HCT116 (cell line): ENCODE measurements around the gene PRKN. TPM values are rescaled to one million over a fixed set of nuclear protein-coding genes. Genes with fewer than 3 reads are reported as not detected.

Experiments used
- ATAC-seq: fragments of 200-7000 bp; cut with Tn5 transposase; 2 replicates; pipeline ENCODE4 v1.9.1; 2020; ENCODE audit warnings: mild to moderate bottlenecking, moderate library complexity
- BruUV-seq: library from RNA; stranded (reverse); fragments of 400-500 nt; replicated peaks from 2 replicates; lab custom pipeline; 2021; lab: Mats Ljungman, UMichigan
- CTCF ChIA-PET: fragments of 300-600 bp; sonication (Branson Sonifier 250); formaldehyde crosslinking; loops from one replicate; lab custom pipeline; 2021; ENCODE audit warnings: antibody characterized with exemption; lab: Charles Lee
- POLR2A ChIA-PET: fragments of 300-600, 350-600 bp; sonication (Branson Sonifier 250); formaldehyde crosslinking; loops from one replicate; lab custom pipeline; 2021; ENCODE audit warnings: antibody characterized with exemption; lab: Charles Lee
- RAD21 ChIA-PET, 2 experiments: fragments of 300-600 bp; sonication (Branson Sonifier 250); formaldehyde crosslinking; loops; one replicate each; lab custom pipeline; 2023; ENCODE audit warnings: low total read pairs in 2 of 2; ENCODE audit not compliant: uncharacterized antibody in 2 of 2, unreplicated experiment in 2 of 2, low non-redundant PET in 1 of 2; lab: Charles Lee
- DNase-seq: peaks from one replicate; pipeline ENCODE4 v3.0.0-alpha.2; 2010; ENCODE audit warnings: low read depth, low spot score
- H2AFZ ChIP-seq: fragments of 200-600 bp; shearing (Covaris generic), sonication (generic); 2 replicates; pipeline ENCODE4 v1.6.1; 2017; ENCODE audit warnings: low read depth, mixed run types, mixed read lengths, antibody characterized with exemption, low read length; ENCODE audit not compliant: poor library complexity, severe bottlenecking
- H3K27ac ChIP-seq: 2 replicates; pipeline ENCODE4 v1.5.1; 2012; ENCODE audit warnings: low read depth, low read length
- H3K27me3 ChIP-seq: fragments of 200-600 bp; sonication (generic); 2 replicates; pipeline ENCODE4 v1.6.1; 2016; ENCODE audit warnings: mixed run types, low read length, mixed read lengths; ENCODE audit not compliant: insufficient read depth
- H3K36me3 ChIP-seq, 2 experiments: fragments of 200-500 bp in 1 of 2; fragments of 200-600 bp in 1 of 2; sonication (Bioruptor generic) in 1 of 2; sonication (generic) in 1 of 2; 2 replicates each; pipeline versions ENCODE4 v1.5.1 to v1.6.1; 2014 to 2016; ENCODE audit warnings: low read length in 2 of 2, inconsistent platforms in 1 of 2, mixed read lengths in 1 of 2, mixed run types in 1 of 2; ENCODE audit not compliant: insufficient read depth in 2 of 2, control insufficient read depth in 1 of 2
- H3K4me1 ChIP-seq, 2 experiments: fragments of 200-600 bp in 1 of 2; sonication (generic) in 1 of 2; 2 replicates each; pipeline versions ENCODE4 v1.5.1 to v1.6.1; 2012 to 2017; ENCODE audit warnings: low read length in 2 of 2, inconsistent platforms in 1 of 2, mild to moderate bottlenecking in 1 of 2, mixed read lengths in 1 of 2, mixed run types in 1 of 2, moderate library complexity in 1 of 2; ENCODE audit not compliant: insufficient read depth in 2 of 2, control insufficient read depth in 1 of 2
- H3K4me2 ChIP-seq: fragments of 200-600 bp; sonication (generic); 2 replicates; pipeline ENCODE4 v1.6.1; 2017; ENCODE audit warnings: mixed run types, low read length, mixed read lengths
- H3K4me3 ChIP-seq, 2 experiments: fragments of 200-600 bp in 1 of 2; sonication (generic) in 1 of 2; replicated peaks in 1 of 2; 2 replicates each; pipeline ENCODE4 v1.5.1; 2011 to 2016; ENCODE audit warnings: low read length in 2 of 2, control low read depth in 1 of 2, low read depth in 1 of 2, mild to moderate bottlenecking in 1 of 2, mixed read lengths in 1 of 2, mixed run types in 1 of 2
- H3K79me2 ChIP-seq: fragments of 200-600 bp; sonication (generic); 2 replicates; pipeline ENCODE4 v1.6.1; 2017; ENCODE audit warnings: mild to moderate bottlenecking, mixed run types, low read length, moderate library complexity, mixed read lengths; ENCODE audit not compliant: insufficient read depth
- H3K9ac ChIP-seq: fragments of 200-600 bp; sonication (generic); 2 replicates; pipeline ENCODE4 v1.6.1; 2016; ENCODE audit warnings: low read length, mixed read lengths
- H3K9me2 ChIP-seq: fragments of 200-600 bp; sonication (generic), shearing (Covaris generic); 2 replicates; pipeline ENCODE4 v1.6.1; 2017; ENCODE audit warnings: mixed run types, mild to moderate bottlenecking, moderate library complexity; ENCODE audit not compliant: insufficient read depth
- H3K9me3 ChIP-seq, 2 experiments: fragments of 200-500 bp in 1 of 2; fragments of 200-600 bp in 1 of 2; sonication (Bioruptor generic) in 1 of 2; sonication (generic) in 1 of 2; 2 replicates each; pipeline ENCODE4 v1.6.1; 2014 to 2017; ENCODE audit warnings: low read length in 2 of 2, mixed read lengths in 2 of 2, inconsistent platforms in 1 of 2, low read depth in 1 of 2, mild to moderate bottlenecking in 1 of 2, mixed run types in 1 of 2, moderate library complexity in 1 of 2; ENCODE audit not compliant: control insufficient read depth in 1 of 2, insufficient read depth in 1 of 2
- H4K20me1 ChIP-seq: fragments of 200-600 bp; sonication (generic), shearing (Covaris generic); 2 replicates; pipeline ENCODE4 v1.6.1; 2017; ENCODE audit warnings: mixed run types, mild to moderate bottlenecking, moderate library complexity; ENCODE audit not compliant: insufficient read depth
- CBX3 ChIP-seq: IDR thresholded peaks from 2 replicates; pipeline ENCODE4 v1.6.1; 2012; ENCODE audit warnings: low read depth
- CTCF ChIP-seq, 3 experiments: fragments of 200-600 bp in 1 of 3; sonication (generic) in 1 of 3; IDR thresholded peaks in 2 of 3; conservative IDR thresholded peaks in 1 of 3; 2 replicates each; pipeline ENCODE4 v1.5.1; 2012 to 2017; ENCODE audit warnings: low read depth in 2 of 3, low read length in 2 of 3, antibody characterized with exemption in 1 of 3, borderline replicate concordance in 1 of 3, control low read depth in 1 of 3, mild to moderate bottlenecking in 1 of 3, mixed read lengths in 1 of 3, mixed run types in 1 of 3, moderate library complexity in 1 of 3; ENCODE audit not compliant: insufficient read depth in 1 of 3
- EGR1 ChIP-seq: IDR thresholded peaks from 2 replicates; pipeline ENCODE4 v1.6.1; 2012; ENCODE audit warnings: low read depth
- ELF1 ChIP-seq: IDR thresholded peaks from 2 replicates; pipeline ENCODE4 v1.6.1; 2012; ENCODE audit warnings: low read depth, borderline replicate concordance
- EZH2 ChIP-seq: fragments of 200-600 bp; sonication (generic); IDR thresholded peaks from 2 replicates; pipeline ENCODE4 v1.6.1; 2017; ENCODE audit warnings: antibody characterized with exemption, mixed run types
- EZH2phosphoT487 ChIP-seq: fragments of 200-600 bp; IDR thresholded peaks from 2 replicates; pipeline ENCODE4 v1.6.1; 2018; ENCODE audit warnings: antibody characterized with exemption, borderline replicate concordance
- FOSL1 ChIP-seq: IDR thresholded peaks from 2 replicates; pipeline ENCODE4 v1.6.1; 2012; ENCODE audit warnings: low read depth
- JUND ChIP-seq: IDR thresholded peaks from 2 replicates; pipeline ENCODE4 v1.6.1; 2012
- MAX ChIP-seq: IDR thresholded peaks from 2 replicates; pipeline ENCODE4 v1.6.1; 2012
- POLR2A ChIP-seq: IDR thresholded peaks from 2 replicates; pipeline ENCODE4 v1.7.0; 2011; ENCODE audit warnings: borderline replicate concordance; ENCODE audit not compliant: insufficient read depth, insufficient read length; ENCODE audit errors: extremely low read depth
- POLR2AphosphoS5 ChIP-seq: IDR thresholded peaks from 2 replicates; pipeline ENCODE4 v1.6.1; 2011; ENCODE audit warnings: mild to moderate bottlenecking, low read depth, low read length, moderate library complexity
- REST ChIP-seq: IDR thresholded peaks from 2 replicates; pipeline ENCODE4 v1.6.1; 2012; ENCODE audit warnings: low read depth
- SIN3A ChIP-seq: IDR thresholded peaks from 2 replicates; pipeline ENCODE4 v1.6.1; 2012; ENCODE audit warnings: low read depth
- SRF ChIP-seq: IDR thresholded peaks from 2 replicates; pipeline ENCODE4 v1.6.1; 2012; ENCODE audit warnings: low read depth
- TCF7L2 ChIP-seq: IDR thresholded peaks from 2 replicates; pipeline ENCODE4 v1.7.0; 2011; ENCODE audit warnings: borderline replicate concordance, inconsistent platforms; ENCODE audit not compliant: insufficient read depth, insufficient read length; ENCODE audit errors: extremely low read depth
- YY1 ChIP-seq: IDR thresholded peaks from 2 replicates; pipeline ENCODE4 v1.6.1; 2011; ENCODE audit warnings: low read length, low read depth, moderate library complexity, mild to moderate bottlenecking; ENCODE audit not compliant: insufficient replicate concordance; ENCODE audit errors: extremely low read depth
- ZBTB33 ChIP-seq: IDR thresholded peaks from 2 replicates; pipeline ENCODE4 v1.6.1; 2011; ENCODE audit warnings: mild to moderate bottlenecking, low read length, moderate library complexity; ENCODE audit not compliant: insufficient replicate concordance; ENCODE audit errors: extremely low read depth
- ZFX ChIP-seq: fragments of 450-650 bp; IDR thresholded peaks from 2 replicates; pipeline ENCODE4 v1.6.1; 2017
- ZNF274 ChIP-seq: fragments of 200-500 bp; sonication (Bioruptor generic); IDR thresholded peaks from 2 replicates; pipeline ENCODE4 v1.6.1; 2014; ENCODE audit warnings: mild to moderate bottlenecking, low read depth, low read length, inconsistent platforms
- intact Hi-C: fragments of 100-400 bp; cut with micrococcal nuclease; formaldehyde crosslinking; loops from 2 replicates; pipeline ENCODE4 v1.10.0; 2022
- total RNA-seq: library from RNA; stranded (reverse); gene quantifications from one replicate; pipeline ENCODE4 v1.2.1, GENCODE V29; 2021; ENCODE audit not compliant: unreplicated experiment

Gene PRKN
- total RNA-seq, 1 experiment from 2014 or later, result 2.6 TPM

GRCh38 chr6:161674930-161675682 lies 1052.5 kb downstream of the PRKN start:
- POLR2A ChIA-PET, result no interaction called here
- no peaks in the 10 kb centered on the region for H3K27me3 ChIP-seq
- H3K9ac ChIP-seq, result no peak overlapping the region
- no peak overlapping the region for H3K4me2 ChIP-seq
- DNase-seq, result no peak
- H2AFZ ChIP-seq, result no peak overlapping the region
- TF ChIP-seq FOSL1 (no peak), POLR2AphosphoS5 (no peak), CTCF (IDR thresholded peaks at IDR 0.05 in 2 of 3, conservative IDR thresholded peaks at IDR 0.05 in 1 of 3; ENCODE audit: borderline replicate concordance in 1 of 3, insufficient read depth in 1 of 3, low read depth in 2 of 3, low read length in 2 of 3) (no peak), TCF7L2 (no peak), ZFX (no peak), MAX (no peak), REST (no peak), EZH2phosphoT487 (no peak), YY1 (no peak), EGR1 (no peak), ZBTB33 (no peak), JUND (no peak), POLR2A (no peak), ZNF274 (no peak), CBX3 (no peak), SIN3A (no peak), SRF (no peak), ELF1 (no peak), EZH2 (no peak)
- H3K36me3 ChIP-seq, result no peaks in the 10 kb centered on the region
- H3K79me2 ChIP-seq, result no peaks in the 10 kb centered on the region
- CTCF ChIA-PET, result no interaction called here
- BruUV-seq, result no TSS peak
- no peak overlapping the region for H3K27ac ChIP-seq
- intact Hi-C loops, result no loop called here
- no peaks in the 10 kb centered on the region for H3K9me3 ChIP-seq
- no peak for ATAC-seq
- H3K4me1 ChIP-seq, result no peaks in the 10 kb centered on the region
- RAD21 ChIA-PET, result no interaction called here
- no peaks in the 10 kb centered on the region for H4K20me1 ChIP-seq
- H3K9me2 ChIP-seq, result no peaks in the 10 kb centered on the region
- H3K4me3 ChIP-seq, result no peak overlapping the region
